ENCODE results near the gene PLK3.

Gene PLK3

DNA sequence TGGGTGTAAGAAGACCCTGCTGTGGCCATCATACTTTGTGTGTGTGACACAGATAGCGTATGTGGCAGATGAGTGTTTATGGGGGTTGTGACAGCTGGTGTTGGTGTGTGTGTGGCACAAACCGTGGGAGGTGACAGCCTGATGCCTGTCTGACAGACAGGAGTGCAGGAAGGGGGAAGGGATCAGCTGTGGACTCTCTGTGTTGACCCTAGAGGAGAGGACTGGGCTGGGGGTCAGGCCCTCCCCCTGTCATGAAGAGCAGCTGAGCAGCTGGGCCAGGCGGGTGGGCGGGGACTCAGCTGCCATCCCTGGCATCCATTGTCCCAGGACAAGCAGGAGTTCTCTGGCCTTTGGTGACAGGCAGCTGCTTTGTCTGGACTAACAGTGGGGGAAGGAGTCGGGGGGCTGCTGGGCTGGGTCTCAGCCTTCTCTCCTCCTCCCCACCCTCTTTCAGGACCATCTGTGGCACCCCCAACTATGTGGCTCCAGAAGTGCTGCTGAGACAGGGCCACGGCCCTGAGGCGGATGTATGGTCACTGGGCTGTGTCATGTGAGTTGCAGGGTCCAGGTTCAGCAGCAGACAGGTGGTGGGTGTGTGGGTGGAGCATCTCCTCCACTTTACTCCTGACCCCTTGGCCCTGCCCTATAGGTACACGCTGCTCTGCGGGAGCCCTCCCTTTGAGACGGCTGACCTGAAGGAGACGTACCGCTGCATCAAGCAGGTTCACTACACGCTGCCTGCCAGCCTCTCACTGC lies 2.3 kb downstream of the PLK3 start:
- no peak for DNase-seq (ENCODE audit: extremely low read depth, low read depth)

DNA sequence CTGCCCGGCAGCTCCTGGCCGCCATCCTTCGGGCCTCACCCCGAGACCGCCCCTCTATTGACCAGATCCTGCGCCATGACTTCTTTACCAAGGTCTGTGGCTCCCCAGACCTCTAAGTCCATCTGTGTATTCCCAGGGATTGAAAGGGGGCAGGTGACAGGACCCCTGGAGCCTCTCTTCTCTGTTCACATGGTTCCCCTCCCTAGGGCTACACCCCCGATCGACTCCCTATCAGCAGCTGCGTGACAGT lies 2.8 kb downstream of the PLK3 start:
- TF ChIP-seq, protein P1, sequence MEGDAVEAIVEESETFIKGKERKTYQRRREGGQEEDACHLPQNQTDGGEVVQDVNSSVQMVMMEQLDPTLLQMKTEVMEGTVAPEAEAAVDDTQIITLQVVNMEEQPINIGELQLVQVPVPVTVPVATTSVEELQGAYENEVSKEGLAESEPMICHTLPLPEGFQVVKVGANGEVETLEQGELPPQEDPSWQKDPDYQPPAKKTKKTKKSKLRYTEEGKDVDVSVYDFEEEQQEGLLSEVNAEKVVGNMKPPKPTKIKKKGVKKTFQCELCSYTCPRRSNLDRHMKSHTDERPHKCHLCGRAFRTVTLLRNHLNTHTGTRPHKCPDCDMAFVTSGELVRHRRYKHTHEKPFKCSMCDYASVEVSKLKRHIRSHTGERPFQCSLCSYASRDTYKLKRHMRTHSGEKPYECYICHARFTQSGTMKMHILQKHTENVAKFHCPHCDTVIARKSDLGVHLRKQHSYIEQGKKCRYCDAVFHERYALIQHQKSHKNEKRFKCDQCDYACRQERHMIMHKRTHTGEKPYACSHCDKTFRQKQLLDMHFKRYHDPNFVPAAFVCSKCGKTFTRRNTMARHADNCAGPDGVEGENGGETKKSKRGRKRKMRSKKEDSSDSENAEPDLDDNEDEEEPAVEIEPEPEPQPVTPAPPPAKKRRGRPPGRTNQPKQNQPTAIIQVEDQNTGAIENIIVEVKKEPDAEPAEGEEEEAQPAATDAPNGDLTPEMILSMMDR (IDR thresholded peaks at IDR 0.05; ENCODE audit: low read depth, low read length), result no peak
- no peak for DNase-seq (ENCODE audit: extremely low read depth, low read depth)

More for the DNA sequence above, 2.3 kb downstream of the PLK3 start:
- TF ChIP-seq, protein P1 (IDR thresholded peaks at IDR 0.05; ENCODE audit: low read depth, low read length), result no peak

DNA sequence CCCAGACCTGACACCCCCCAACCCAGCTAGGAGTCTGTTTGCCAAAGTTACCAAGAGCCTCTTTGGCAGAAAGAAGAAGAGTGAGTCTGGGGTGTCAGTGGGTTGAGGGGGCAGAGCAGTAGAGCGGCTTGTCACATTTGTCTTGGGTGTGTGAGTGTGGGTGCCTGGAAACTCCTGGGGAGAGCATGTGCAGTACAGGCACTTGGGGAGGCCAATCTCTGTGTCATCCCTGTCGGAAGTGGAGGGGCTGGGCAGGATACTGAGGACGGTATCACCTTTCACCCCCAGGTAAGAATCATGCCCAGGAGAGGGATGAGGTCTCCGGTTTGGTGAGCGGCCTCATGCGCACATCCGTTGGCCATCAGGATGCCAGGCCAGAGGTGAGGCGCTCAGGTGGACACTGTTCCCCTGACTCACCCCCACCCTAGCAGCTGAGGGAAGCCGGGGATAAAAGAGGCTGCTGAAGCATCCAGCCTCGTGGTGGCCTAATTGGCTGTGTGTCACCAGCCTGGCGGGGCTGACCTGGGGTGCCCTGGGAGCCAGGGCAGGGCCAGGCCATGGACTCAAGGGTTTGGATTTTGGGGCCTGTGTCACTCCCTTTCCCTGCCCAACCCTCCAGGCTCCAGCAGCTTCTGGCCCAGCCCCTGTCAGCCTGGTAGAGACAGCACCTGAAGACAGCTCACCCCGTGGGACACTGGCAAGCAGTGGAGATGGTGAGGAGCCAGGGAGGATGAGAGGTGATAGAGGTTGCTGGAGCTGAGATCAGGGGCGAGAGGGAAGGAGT lies 3.3 kb downstream of the PLK3 start:
- TF ChIP-seq, protein P1 (IDR thresholded peaks at IDR 0.05; ENCODE audit: low read depth, low read length), result no peak
- no peak for DNase-seq (ENCODE audit: extremely low read depth, low read depth)

DNA sequence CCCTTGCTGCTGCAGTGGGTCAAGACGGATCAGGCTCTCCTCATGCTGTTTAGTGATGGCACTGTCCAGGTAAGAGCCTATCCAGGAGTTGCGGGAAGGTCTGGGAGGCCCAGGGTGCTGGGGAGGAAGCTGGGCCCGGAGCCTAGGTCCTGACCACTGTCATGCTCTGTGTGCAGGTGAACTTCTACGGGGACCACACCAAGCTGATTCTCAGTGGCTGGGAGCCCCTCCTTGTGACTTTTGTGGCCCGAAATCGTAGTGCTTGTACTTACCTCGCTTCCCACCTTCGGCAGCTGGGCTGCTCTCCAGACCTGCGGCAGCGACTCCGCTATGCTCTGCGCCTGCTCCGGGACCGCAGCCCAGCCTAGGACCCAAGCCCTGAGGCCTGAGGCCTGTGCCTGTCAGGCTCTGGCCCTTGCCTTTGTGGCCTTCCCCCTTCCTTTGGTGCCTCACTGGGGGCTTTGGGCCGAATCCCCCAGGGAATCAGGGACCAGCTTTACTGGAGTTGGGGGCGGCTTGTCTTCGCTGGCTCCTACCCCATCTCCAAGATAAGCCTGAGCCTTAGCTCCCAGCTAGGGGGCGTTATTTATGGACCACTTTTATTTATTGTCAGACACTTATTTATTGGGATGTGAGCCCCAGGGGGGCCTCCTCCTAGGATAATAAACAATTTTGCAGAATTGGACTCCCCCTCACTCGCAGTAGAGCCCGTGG lies 5.3 kb downstream of the PLK3 start:
- DNase-seq (ENCODE audit: extremely low read depth, low read depth), result no peak

DNA sequence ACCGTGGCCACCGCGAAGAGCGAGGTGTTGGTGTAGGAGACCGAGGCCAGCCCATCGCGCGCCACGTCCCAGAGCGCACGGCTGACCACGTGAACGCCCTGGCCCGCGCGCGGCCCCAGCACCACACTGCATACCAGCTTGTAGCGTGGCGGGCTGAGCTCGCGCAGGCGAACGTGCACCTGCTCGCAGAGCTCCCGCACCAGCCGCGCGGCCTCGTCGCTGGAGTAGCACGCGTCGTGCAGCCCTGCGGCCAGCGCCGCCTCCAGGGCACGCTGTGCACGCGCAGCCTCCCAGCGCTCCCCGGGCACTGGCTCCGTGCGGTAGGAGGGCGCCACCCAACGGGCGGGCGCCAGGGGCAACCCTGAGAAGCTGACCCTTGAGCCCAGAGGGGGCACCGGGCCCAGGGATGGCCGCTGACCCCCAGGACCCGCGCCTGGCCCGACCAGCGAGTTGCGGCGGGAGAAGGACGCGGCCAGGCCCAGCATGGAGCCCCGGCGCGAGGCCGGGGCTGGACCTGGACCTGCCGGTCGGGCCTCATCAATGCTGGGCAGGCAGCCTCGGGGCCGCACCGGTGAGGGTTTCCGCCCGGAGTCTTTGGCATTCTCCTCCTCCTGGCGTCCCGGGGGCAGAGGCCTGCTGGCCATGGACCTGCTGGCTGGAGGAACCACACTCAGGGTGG lies 6.0 kb downstream of the PLK3 start:
- no peak for DNase-seq (ENCODE audit: extremely low read depth, low read depth)
- TF ChIP-seq, protein P1 (IDR thresholded peaks at IDR 0.05; ENCODE audit: low read depth, low read length), result no peak

More for the DNA sequence above, 5.3 kb downstream of the PLK3 start:
- TF ChIP-seq, protein P1 (IDR thresholded peaks at IDR 0.05; ENCODE audit: low read depth, low read length), result no peak

DNA sequence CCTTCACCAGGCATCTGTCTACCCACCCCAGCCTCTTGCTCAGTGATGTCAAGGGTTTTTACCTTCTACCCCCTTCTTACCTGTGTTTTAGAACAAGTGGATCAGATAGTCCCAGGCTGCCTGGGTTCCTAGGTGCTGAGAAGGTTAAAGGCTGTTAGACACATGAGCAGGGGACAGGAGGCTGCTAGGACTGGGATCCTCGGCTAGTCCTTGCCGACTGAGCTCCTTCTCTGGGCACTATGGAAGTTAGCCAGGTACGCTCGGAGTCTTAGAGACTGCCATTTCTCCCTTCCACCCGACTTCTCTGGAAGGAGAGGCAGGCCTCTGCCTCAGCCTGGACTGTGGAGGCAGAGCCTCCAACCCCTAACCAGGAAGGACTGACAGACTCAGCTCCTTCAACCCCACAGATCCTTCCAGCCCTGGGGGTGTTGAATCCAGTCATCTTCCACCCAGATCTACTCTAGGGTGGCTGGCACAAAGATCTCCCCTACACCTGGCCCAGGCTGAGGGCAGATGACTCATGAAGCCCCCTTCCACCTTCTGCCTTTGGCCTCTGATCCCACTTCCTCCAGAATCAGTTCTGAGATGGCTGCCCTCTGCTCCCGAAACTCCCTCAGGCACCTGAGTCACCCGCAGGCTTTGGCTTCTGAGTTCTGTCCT lies 6.7 kb downstream of the PLK3 start, which contains the start of gene DYNLT4:
Gene DYNLT4, minus strand, starts transcription at position 648 of the 660 bp plus-strand sequence. CDS start 683 bp downstream, outside the sequence.
- TF ChIP-seq, protein P1 (IDR thresholded peaks at IDR 0.05; ENCODE audit: low read depth, low read length), result no peak
- no peak for DNase-seq (ENCODE audit: extremely low read depth, low read depth)

Data from AG09319 (cell line).